Measurements from ENCODE around the gene UNC13C.

The UNC13C gene

GRCh38 chr15:54083501-54083900 is 105.3 kb downstream of the UNC13C start:
- no peak overlapping the region for H3K4me3 ChIP-seq (replicated peaks; ENCODE audit: low read depth, low read length)
- DNase-seq (ENCODE audit: extremely low read depth, insufficient read length) = no peak
- H3K36me3 ChIP-seq (ENCODE audit: control insufficient read depth, insufficient read depth, low read length) = no peaks in the 10 kb centered on the region
- H3K27me3 ChIP-seq (replicated peaks; ENCODE audit: control insufficient read depth, insufficient read depth, low read length) = no peaks in the 10 kb centered on the region
- no peak for TF ChIP-seq CTCF (IDR thresholded peaks at IDR 0.05; ENCODE audit: insufficient read depth, low read length, poor library complexity, severe bottlenecking)

GRCh38 chr15:54083991-54084390 is 105.8 kb downstream of the UNC13C start:
- no peak for TF ChIP-seq CTCF (IDR thresholded peaks at IDR 0.05; ENCODE audit: insufficient read depth, low read length, poor library complexity, severe bottlenecking)

GRCh38 chr15:54088837-54089236 is 110.6 kb downstream of the UNC13C start:
- no peak overlapping the region for H3K4me3 ChIP-seq (replicated peaks; ENCODE audit: low read depth, low read length)
- no peak for DNase-seq (ENCODE audit: extremely low read depth, insufficient read length)
- no peak for TF ChIP-seq CTCF (IDR thresholded peaks at IDR 0.05; ENCODE audit: insufficient read depth, low read length, poor library complexity, severe bottlenecking)
- no peaks in the 10 kb centered on the region for H3K36me3 ChIP-seq (ENCODE audit: control insufficient read depth, insufficient read depth, low read length)
- no peaks in the 10 kb centered on the region for H3K27me3 ChIP-seq (replicated peaks; ENCODE audit: control insufficient read depth, insufficient read depth, low read length)

More at GRCh38 chr15:54083991-54084390, 105.8 kb downstream of the UNC13C start:
- Histone ChIP-seq H3K27me3 (replicated peaks; ENCODE audit: control insufficient read depth, insufficient read depth, low read length) (no peaks in the 10 kb centered on the region), H3K36me3 (ENCODE audit: control insufficient read depth, insufficient read depth, low read length) (no peaks in the 10 kb centered on the region), H3K4me3 (replicated peaks; ENCODE audit: low read depth, low read length) (no peak overlapping the region)
- no peak for DNase-seq (ENCODE audit: extremely low read depth, insufficient read length)

- H3K4me3 ChIP-seq (replicated peaks; ENCODE audit: low read depth, low read length) = no peak overlapping the region
- H3K27me3 ChIP-seq (replicated peaks; ENCODE audit: control insufficient read depth, insufficient read depth, low read length) = no peaks in the 10 kb centered on the region
- TF ChIP-seq CTCF (IDR thresholded peaks at IDR 0.05; ENCODE audit: insufficient read depth, low read length, poor library complexity, severe bottlenecking) = no peak
- H3K36me3 ChIP-seq (ENCODE audit: control insufficient read depth, insufficient read depth, low read length) = no peaks in the 10 kb centered on the region
- no peak for DNase-seq (ENCODE audit: extremely low read depth, insufficient read length)
Observed at GRCh38 chr15:54089776-54090175, 111.5 kb downstream of the UNC13C start.

GRCh38 chr15:54091651-54092050 is 113.4 kb downstream of the UNC13C start:
- no peak for TF ChIP-seq CTCF (IDR thresholded peaks at IDR 0.05; ENCODE audit: insufficient read depth, low read length, poor library complexity, severe bottlenecking)
- no peaks in the 10 kb centered on the region for H3K27me3 ChIP-seq (replicated peaks; ENCODE audit: control insufficient read depth, insufficient read depth, low read length)
- H3K36me3 ChIP-seq (ENCODE audit: control insufficient read depth, insufficient read depth, low read length) = no peaks in the 10 kb centered on the region
- no peak for DNase-seq (ENCODE audit: extremely low read depth, insufficient read length)
- no peak overlapping the region for H3K4me3 ChIP-seq (replicated peaks; ENCODE audit: low read depth, low read length)

- no peak for DNase-seq (ENCODE audit: extremely low read depth, insufficient read length)
- Histone ChIP-seq H3K27me3 (replicated peaks; ENCODE audit: control insufficient read depth, insufficient read depth, low read length) (no peaks in the 10 kb centered on the region), H3K36me3 (ENCODE audit: control insufficient read depth, insufficient read depth, low read length) (no peaks in the 10 kb centered on the region), H3K4me3 (replicated peaks; ENCODE audit: low read depth, low read length) (no peak overlapping the region)
- TF ChIP-seq CTCF (IDR thresholded peaks at IDR 0.05; ENCODE audit: insufficient read depth, low read length, poor library complexity, severe bottlenecking) = no peak
Observed at GRCh38 chr15:54094661-54095060, 116.4 kb downstream of the UNC13C start.

Data from GM06990 (cell line).